Measurements from ENCODE around the gene GHR.

Gene GHR

GRCh38 chr5:42498000-42498399 is 74.8 kb downstream of the GHR start:
- TF ChIP-seq EGR1 (IDR thresholded peaks at IDR 0.05) (no peak), TAF1 (IDR thresholded peaks at IDR 0.05; ENCODE audit: low read depth) (no peak), YY1 (IDR thresholded peaks at IDR 0.05; ENCODE audit: low read depth) (no peak), TEAD4 (IDR thresholded peaks at IDR 0.05) (no peak), MAX (IDR thresholded peaks at IDR 0.05) (no peak), USF1 (IDR thresholded peaks at IDR 0.05) (no peak), CREB1 (IDR thresholded peaks at IDR 0.05; ENCODE audit: low read depth) (no peak), RAD21 (IDR thresholded peaks at IDR 0.05; ENCODE audit: low read depth) (no peak), ZBTB7A (IDR thresholded peaks at IDR 0.05; ENCODE audit: low read depth) (no peak), TCF12 (IDR thresholded peaks at IDR 0.05; ENCODE audit: low read depth) (no peak)

- TF ChIP-seq TCF12 (IDR thresholded peaks at IDR 0.05; ENCODE audit: low read depth): no peak
- no peak for TF ChIP-seq REST (IDR thresholded peaks at IDR 0.05; ENCODE audit: low read depth)
- no peak for TF ChIP-seq TAF1 (IDR thresholded peaks at IDR 0.05; ENCODE audit: low read depth)
Measured at GRCh38 chr5:42499016-42499415, 75.8 kb downstream of the GHR start.

- no peak for TF ChIP-seq CREB1 (IDR thresholded peaks at IDR 0.05; ENCODE audit: low read depth)
- no peak for TF ChIP-seq EP300 (IDR thresholded peaks at IDR 0.05; ENCODE audit: borderline replicate concordance)
- no peak for TF ChIP-seq MAX (IDR thresholded peaks at IDR 0.05)
- no peak for TF ChIP-seq TAF1 (IDR thresholded peaks at IDR 0.05; ENCODE audit: low read depth)
- TF ChIP-seq YY1 (IDR thresholded peaks at IDR 0.05; ENCODE audit: low read depth): no peak
- TF ChIP-seq REST (IDR thresholded peaks at IDR 0.05; ENCODE audit: low read depth): no peak
- no peak for TF ChIP-seq NFIC (IDR thresholded peaks at IDR 0.05)
- no peak for TF ChIP-seq FOXM1 (IDR thresholded peaks at IDR 0.05; ENCODE audit: borderline replicate concordance, low read depth)
- no peak for TF ChIP-seq CEBPB (IDR thresholded peaks at IDR 0.05)
- TF ChIP-seq ZBTB7A (IDR thresholded peaks at IDR 0.05; ENCODE audit: low read depth): no peak
- TF ChIP-seq EGR1 (IDR thresholded peaks at IDR 0.05): no peak
- no peak for TF ChIP-seq USF1 (IDR thresholded peaks at IDR 0.05)
- TF ChIP-seq TEAD4 (IDR thresholded peaks at IDR 0.05): no peak
- no peak for TF ChIP-seq TCF12 (IDR thresholded peaks at IDR 0.05; ENCODE audit: low read depth)
- no peak for TF ChIP-seq RAD21 (IDR thresholded peaks at IDR 0.05; ENCODE audit: low read depth)
Measured at GRCh38 chr5:42500003-42500599, 76.9 kb downstream of the GHR start.

GRCh38 chr5:42502613-42503470 is 79.6 kb downstream of the GHR start:
- no peak for TF ChIP-seq USF1 (IDR thresholded peaks at IDR 0.05)
- no peak for TF ChIP-seq FOXM1 (IDR thresholded peaks at IDR 0.05; ENCODE audit: borderline replicate concordance, low read depth)
- no peak for TF ChIP-seq CREB1 (IDR thresholded peaks at IDR 0.05; ENCODE audit: low read depth)
- no peak for TF ChIP-seq TCF12 (IDR thresholded peaks at IDR 0.05; ENCODE audit: low read depth)
- no peak for TF ChIP-seq CEBPB (IDR thresholded peaks at IDR 0.05)
- TF ChIP-seq EGR1 (IDR thresholded peaks at IDR 0.05): no peak
- no peak for TF ChIP-seq YY1 (IDR thresholded peaks at IDR 0.05; ENCODE audit: low read depth)
- TF ChIP-seq EP300 (IDR thresholded peaks at IDR 0.05; ENCODE audit: borderline replicate concordance): no peak
- no peak for TF ChIP-seq TAF1 (IDR thresholded peaks at IDR 0.05; ENCODE audit: low read depth)
- no peak for TF ChIP-seq RAD21 (IDR thresholded peaks at IDR 0.05; ENCODE audit: low read depth)
- no peak for TF ChIP-seq REST (IDR thresholded peaks at IDR 0.05; ENCODE audit: low read depth)
- no peak for TF ChIP-seq TEAD4 (IDR thresholded peaks at IDR 0.05)
- TF ChIP-seq ZBTB7A (IDR thresholded peaks at IDR 0.05; ENCODE audit: low read depth): no peak
